Epithelial cell of prostate (primary cell): Measurements from ENCODE around the gene BEND7.
A peak's percentile ranks its signal among the peaks of the same experiment; 100 is the strongest.

Experiments used
- DNase-seq: peaks from one replicate; pipeline ENCODE4 v3.0.0-alpha.2; 2011; ENCODE audit warnings: low read depth, low spot score
- H3K27ac ChIP-seq: fragments of 450-650 bp; 2 replicates; pipeline ENCODE4 v1.5.1; 2017; ENCODE audit warnings: mild to moderate bottlenecking

Gene BEND7

DNA sequence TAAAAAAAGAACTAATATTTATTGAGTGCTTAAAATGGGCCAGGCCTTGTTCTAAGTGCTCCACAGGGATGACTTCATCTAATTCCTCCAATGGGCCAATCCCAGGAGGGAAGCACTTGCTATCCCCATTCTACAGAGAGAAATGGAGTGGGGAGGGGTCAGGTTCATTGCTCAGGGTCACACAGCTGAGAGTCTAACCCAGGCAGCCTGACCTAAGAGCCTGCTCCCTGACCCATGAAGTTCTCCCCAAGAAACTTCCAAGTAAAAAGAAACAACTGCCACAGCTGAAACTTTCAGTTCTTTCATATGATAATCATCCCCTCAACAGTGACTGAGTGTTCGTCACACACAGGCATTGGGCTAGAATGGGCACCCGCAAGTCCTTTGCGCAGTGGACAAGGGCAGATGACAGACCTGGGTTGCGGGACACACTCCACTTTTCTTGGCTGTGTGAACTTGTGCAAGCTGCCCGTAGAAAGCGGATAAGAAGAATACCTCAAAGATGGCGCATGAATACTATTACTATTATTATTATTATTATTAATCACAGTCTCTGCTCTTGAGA, 39.7 kb downstream of the BEND7 start:
- no peak for DNase-seq
- no peak overlapping the region for H3K27ac ChIP-seq

GRCh38 chr10:13485623-13486022, 43.2 kb downstream of the BEND7 start:
- DNase-seq = no peak
- H3K27ac ChIP-seq = no peak overlapping the region

GRCh38 chr10:13483951-13484350, 44.9 kb downstream of the BEND7 start:
- DNase-seq = no peak
- H3K27ac ChIP-seq = no peak overlapping the region

GRCh38 chr10:13483073-13483472, 45.7 kb downstream of the BEND7 start:
- DNase-seq = no peak
- H3K27ac ChIP-seq = no peak overlapping the region

- no peak for DNase-seq
- no peak overlapping the region for H3K27ac ChIP-seq
Observed at GRCh38 chr10:13481690-13482089, 47.1 kb downstream of the BEND7 start.

DNA sequence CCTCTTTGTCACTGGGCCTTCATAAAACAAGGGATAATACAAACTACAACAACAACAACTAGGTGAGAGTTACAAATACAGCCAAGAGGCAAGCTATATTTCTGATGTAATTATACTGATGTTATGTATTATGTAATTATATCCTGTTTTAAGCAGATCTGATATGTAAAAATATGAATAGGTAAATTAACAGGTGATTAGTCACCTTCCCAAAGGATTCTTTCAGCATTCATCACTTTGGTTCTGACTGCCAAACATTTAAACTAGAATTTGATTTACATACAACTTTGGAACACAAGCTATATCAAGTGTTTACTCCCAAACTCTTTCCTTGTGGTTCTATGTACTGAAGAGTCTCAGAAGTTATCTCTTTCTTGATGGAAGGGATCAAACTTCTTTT, 53.7 kb downstream of the BEND7 start:
- peak overlapping the region; percentile 52 for H3K27ac ChIP-seq
- DNase-seq = no peak

- no peak overlapping the region for H3K27ac ChIP-seq
- DNase-seq = no peak
Observed at GRCh38 chr10:13473986-13474385, 54.8 kb downstream of the BEND7 start.

DNA sequence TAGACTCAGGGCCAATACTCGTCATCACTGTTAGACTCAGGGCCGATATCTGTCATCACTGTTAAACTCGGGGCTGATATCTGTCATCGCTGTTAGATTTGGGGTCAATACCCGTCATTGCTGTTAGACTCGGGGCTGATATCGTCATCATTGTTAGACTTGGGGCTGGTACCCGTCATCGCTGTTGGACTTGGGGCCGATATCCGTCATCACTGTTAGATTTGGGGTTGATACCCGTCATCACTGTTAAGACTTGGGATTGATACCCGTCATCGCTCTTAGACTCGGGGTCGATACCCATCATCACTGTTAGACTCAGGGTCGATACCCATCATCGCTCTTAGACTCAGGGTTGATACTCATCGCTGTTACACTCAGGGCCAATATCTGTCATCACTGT, 56.5 kb downstream of the BEND7 start:
- H3K27ac ChIP-seq = no peak overlapping the region
- DNase-seq = no peak

GRCh38 chr10:13470270-13470669, 58.5 kb downstream of the BEND7 start:
- DNase-seq = no peak
- H3K27ac ChIP-seq = no peak overlapping the region

GRCh38 chr10:13462551-13462950, 66.3 kb downstream of the BEND7 start:
- DNase-seq = no peak
- H3K27ac ChIP-seq = no peak overlapping the region

DNA sequence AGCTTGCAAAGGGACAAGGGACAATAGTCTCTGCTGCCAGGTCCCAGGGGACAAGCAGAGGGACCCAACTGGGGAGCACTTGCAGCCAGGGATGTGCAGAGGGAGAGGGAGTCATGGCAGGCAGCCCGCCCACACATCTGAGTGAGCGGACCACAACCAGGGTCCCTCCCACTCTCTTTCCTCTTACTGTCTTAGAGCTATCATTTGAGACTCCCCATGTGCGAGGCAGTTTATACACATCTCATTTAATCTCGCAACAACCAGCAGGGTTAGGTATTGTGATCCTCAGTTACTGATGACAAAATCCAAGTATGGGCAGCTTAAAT, 70.2 kb downstream of the BEND7 start:
- no peak for DNase-seq
- no peak overlapping the region for H3K27ac ChIP-seq

DNA sequence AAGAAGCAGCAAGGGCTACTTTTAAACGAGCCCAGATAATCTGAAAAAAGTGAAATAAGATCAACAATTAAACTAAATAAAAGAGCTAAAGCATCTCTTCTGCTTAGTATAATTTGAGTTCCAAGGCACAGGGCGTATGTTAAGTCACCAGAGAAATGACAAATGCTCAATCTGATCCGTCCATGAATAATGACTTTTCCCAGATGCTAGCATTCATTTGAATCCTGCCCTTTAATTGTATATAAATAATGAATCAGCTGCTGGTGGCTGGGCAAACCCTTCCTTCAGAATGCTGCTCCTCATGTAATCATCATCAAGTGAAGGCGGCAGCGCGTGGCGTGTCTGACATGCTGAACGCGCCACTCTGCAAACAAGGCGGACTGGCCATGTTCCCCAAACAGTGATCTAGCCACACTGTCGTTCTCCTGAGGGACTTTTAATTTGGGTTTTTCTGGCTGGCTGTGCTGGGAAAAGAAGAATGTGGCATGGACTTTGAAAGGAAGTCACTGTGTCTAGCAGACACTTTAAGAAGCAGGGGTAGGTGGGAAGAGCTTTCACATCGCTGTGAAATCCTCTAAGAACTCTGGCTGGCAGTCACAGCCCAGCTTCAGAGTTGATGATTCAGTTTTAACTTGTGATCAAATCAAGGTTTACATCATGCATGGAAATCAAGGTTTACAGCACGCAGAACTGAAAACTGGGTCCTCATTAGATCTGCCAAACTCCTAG, 70.7 kb downstream of the BEND7 start:
- no peak overlapping the region for H3K27ac ChIP-seq
- no peak for DNase-seq

GRCh38 chr10:13453896-13454295, 74.9 kb downstream of the BEND7 start:
- DNase-seq = no peak
- no peak overlapping the region for H3K27ac ChIP-seq

GRCh38 chr10:13450069-13450468, 78.7 kb downstream of the BEND7 start:
- H3K27ac ChIP-seq = peak overlapping the region; percentile 24
- peak; percentile 43 for DNase-seq

DNA sequence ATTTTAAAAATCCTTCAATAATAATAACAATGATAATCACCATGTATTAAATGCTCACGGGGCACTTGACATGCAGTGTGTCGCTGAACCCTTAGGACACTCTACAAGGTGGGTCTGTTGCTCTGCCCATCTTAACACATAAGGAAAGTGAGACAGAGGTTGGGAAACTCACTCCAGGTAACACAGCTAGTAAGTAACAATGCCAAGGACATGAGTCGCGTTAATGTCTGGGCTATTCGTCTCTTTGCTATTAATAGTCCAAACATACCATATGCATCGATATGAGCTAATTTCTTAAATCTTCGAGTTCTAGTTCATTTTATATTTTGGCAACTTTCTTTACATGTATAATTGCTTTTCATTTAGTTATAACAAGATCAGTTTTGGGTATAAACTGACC, 79.5 kb downstream of the BEND7 start:
- DNase-seq = peak; percentile 31
- peak overlapping the region; percentile 24 for H3K27ac ChIP-seq

- no peak for DNase-seq
- no peak overlapping the region for H3K27ac ChIP-seq
Observed at GRCh38 chr10:13448216-13448615, 80.6 kb downstream of the BEND7 start.

DNA sequence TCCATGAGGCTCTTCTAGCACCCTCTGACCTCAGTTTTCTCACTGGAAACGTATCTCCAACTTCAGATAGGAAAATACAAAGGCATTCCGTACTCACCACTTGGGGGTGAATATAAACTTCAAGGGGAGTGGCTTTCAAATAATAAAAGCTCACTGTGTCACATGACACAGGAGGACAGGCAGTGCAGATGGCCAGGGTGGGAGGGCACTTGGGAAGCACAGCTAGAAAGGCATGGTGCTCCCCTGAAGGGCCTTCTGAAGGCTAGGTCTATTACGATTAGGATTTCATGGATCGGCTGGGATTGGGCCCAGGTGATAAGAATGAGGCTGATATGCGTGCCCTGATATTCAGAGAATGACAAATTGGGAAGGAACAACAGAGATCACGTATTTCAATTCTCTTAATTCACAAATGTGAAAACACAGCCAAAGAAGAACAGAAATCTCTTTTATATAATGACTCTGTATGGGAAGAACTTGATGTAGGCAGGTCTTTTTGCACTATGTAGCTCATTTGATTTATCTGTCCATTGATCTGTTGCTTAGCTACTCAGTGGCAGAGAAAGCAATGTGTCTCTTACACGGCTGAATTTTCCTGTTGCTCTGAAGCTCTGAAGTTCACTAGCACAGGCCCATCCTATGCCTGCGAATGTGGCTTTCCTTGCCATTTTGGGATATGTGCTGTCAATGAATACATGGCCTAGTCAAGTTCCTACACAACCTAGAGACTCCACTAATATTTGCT, 83.0 kb downstream of the BEND7 start:
- H3K27ac ChIP-seq = no peak overlapping the region
- DNase-seq = no peak

DNA sequence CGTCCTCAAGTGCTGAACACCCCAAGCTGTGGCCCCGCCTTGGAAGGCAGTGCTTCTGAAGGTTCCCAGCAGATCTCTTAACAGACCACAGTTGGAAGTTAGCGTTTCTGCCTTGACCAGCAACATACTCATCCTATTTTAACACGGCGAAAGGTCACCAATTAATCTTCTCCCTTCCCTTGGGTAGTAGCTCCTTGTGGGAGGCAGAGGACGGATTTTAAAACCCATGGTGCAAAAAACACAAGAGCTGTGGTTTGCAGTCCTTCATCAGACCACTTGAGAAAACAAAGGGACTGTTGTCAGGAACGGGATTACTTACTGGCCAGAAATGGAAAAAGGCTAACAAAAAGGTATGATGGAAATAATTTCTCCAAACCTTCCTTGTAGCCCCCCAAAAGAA, 87.3 kb downstream of the BEND7 start:
- DNase-seq = no peak
- no peak overlapping the region for H3K27ac ChIP-seq

DNA sequence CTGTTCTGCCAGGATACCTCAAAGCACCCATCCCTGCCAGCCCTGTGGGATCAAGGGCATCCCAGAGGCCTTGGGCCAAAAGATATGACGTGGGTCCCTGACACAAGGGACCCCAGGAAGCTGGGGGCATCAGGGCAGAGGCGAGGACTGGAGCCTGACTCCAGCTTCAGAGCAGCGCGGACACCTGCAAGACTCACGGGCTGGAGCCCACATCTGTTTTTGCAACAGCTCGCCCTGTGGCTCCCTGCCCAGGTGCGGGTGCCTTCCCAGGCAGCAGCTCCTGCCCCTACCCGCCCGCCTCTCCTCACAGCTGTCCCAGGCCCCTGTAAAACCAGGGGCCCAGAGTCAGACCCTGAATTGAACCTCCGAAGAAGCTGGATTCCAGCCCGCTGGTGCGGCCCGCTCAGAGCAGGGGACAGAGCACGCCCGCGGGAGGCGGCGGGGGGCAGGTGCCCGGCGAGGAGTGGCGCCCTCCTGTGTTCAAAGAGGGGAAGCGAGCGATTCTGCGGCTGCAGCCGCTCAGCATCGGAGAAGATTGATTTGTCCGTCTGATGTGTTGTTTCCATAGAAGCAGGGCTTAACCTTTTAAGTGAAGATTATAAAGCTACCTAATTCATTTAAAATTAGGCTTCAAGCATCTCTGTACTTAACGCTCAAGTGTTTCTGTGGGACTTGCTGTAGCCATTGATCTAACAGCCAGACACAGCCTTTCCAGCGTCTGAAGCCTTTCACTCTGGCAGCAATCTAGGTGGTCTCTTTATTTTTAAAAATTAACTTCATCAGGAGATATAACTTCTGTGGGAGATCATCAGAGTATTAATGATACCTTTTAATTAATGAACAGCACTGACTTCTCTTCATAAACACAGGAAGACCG, 88.4 kb downstream of the BEND7 start:
- no peak overlapping the region for H3K27ac ChIP-seq
- no peak for DNase-seq

DNA sequence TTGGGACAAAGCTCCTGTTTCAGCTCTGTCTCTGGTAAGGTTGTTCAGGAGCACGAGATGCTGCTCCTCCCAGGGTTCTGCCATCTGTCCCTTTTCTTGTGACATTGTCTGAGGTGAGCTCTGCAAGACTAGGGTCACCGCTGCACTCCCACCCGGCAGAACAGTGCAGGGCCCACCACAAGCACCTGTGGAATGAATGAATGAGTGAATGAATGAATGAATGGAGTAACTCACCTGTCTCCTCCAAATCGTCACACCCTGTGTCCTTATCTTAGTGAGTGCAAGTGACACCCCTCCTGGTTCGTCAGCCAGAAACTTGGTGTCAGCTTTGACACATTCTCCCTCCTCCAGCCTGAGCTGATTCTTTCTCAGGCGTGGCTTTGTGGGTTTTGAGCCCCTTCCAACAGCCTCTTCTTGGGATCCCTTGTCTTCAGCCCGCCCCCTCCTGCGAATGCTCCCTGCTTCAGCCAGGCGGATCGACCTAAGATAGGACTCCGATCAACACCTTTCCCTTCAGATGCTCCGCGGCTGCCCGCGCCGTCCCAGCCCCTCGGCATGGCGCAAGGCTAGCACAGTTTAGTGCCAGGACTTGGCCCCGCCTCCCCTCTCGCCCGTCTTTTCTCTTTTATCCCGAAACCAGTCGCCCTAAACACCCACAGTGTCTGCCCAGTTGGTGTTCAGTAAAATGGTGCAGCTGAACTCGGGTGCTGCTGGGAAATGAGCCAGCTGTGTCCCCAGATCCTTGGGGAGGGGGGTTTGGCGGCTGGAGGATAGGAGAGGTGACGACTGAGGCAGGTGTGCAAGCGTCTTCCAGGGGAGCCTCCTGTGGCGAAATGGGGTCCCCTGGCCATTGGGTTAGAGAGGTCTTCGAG, 89.3 kb downstream of the BEND7 start:
- no peak overlapping the region for H3K27ac ChIP-seq
- no peak for DNase-seq
